GM19240 (cell line): ENCODE data around the gene SEMA6C.

ENCODE experiments used
- DNase-seq: peaks from one replicate; pipeline ENCODE4 v3.0.0; 2011; ENCODE audit warnings: low spot score; ENCODE audit not compliant: insufficient read length

Gene SEMA6C

GRCh38 chr1:151164732-151165280, 18.4 kb upstream of the SEMA6C start:
- DNase-seq = no peak

GRCh38 chr1:151159373-151159772, 12.9 kb upstream of the SEMA6C start:
- no peak for DNase-seq

GRCh38 chr1:151158751-151159251, 12.4 kb upstream of the SEMA6C start:
- no peak for DNase-seq

- DNase-seq = no peak
These were observed 11.9 kb upstream of the SEMA6C start for GRCh38 chr1:151158326-151158725.

- DNase-seq = no peak
These were observed 10.7 kb upstream of the SEMA6C start for GRCh38 chr1:151157067-151157531.

- no peak for DNase-seq
These were observed 10.0 kb upstream of the SEMA6C start, which contains the start of gene TNFAIP8L2 for GRCh38 chr1:151156515-151156819. Gene TNFAIP8L2, plus strand, starts transcription at chr1:151156649. Its CDS starts 2,049 bp downstream, at chr1:151158698.

- no peak for DNase-seq
These were observed 1.2 kb upstream of the SEMA6C start for GRCh38 chr1:151147665-151148064.

GRCh38 chr1:151147132-151147503, 687 bp upstream of the SEMA6C start:
- DNase-seq = no peak

- DNase-seq = no peak
These were observed 389 bp downstream of the SEMA6C start for GRCh38 chr1:151146072-151146411.

- DNase-seq = no peak
These were observed 943 bp downstream of the SEMA6C start for GRCh38 chr1:151145304-151146071.

GRCh38 chr1:151144474-151145303, 1.7 kb downstream of the SEMA6C start:
- DNase-seq = no peak

- no peak for DNase-seq
These were observed 2.4 kb downstream of the SEMA6C start for GRCh38 chr1:151143986-151144385.

- DNase-seq = no peak
These were observed 3.4 kb downstream of the SEMA6C start for GRCh38 chr1:151143057-151143435.

GRCh38 chr1:151142411-151143056, 3.9 kb downstream of the SEMA6C start:
- DNase-seq = no peak

- DNase-seq = no peak
These were observed 8.6 kb downstream of the SEMA6C start for GRCh38 chr1:151137789-151138188.

GRCh38 chr1:151135433-151136385, 10.7 kb downstream of the SEMA6C start:
- DNase-seq = no peak

GRCh38 chr1:151134991-151135390, 11.4 kb downstream of the SEMA6C start:
- no peak for DNase-seq

GRCh38 chr1:151134396-151134795, 12.0 kb downstream of the SEMA6C start:
- no peak for DNase-seq

GRCh38 chr1:151133018-151133806, 13.2 kb downstream of the SEMA6C start:
- DNase-seq = no peak
